ENCODE data around the gene WDR20. TPM values are rescaled to one million over a fixed set of nuclear protein-coding genes. Genes with fewer than 3 reads are reported as not detected.

Gene WDR20
- polyA plus RNA-seq, 1 of the 3 experiments (the other 2 are of a cell fraction), result 12.4 TPM

GRCh38 chr14:102197317-102197853 is 57.7 kb downstream of the WDR20 start:
- Histone ChIP-seq H4K20me1 (ENCODE audit: insufficient read depth) (peaks cover 14% of the 10 kb centered on the region), H3K27ac (ENCODE audit: low read depth in 2 of 2, low read length in 1 of 2) (peak overlapping the region in 1 of 2 experiments; percentile 17; a peak in 2 of 4 replicates), H2AFZ (ENCODE audit: low read depth) (no peak overlapping the region), H3F3A (replicated peaks; ENCODE audit: insufficient read depth) (no peaks in the 10 kb centered on the region), H3K4me1 (ENCODE audit: control insufficient read depth in 1 of 2, insufficient read depth in 2 of 2, low read depth in 1 of 2, low read length in 1 of 2) (peaks cover 0 to 55% of the 10 kb centered on the region in 2 experiments; a peak in 2 of 4 replicates), H3K9ac (no peak overlapping the region), H3K9me3 (no peaks in the 10 kb centered on the region), H3K36me3 (replicated peaks in 1 of 2; ENCODE audit: control insufficient read depth in 1 of 2, insufficient read depth in 2 of 2, low read length in 1 of 2) (peaks cover 9 to 21% of the 10 kb centered on the region in 2 experiments), H3K4me2 (no peak overlapping the region), H3K9me2 (no peaks in the 10 kb centered on the region), H3K79me2 (ENCODE audit: insufficient read depth) (peaks cover 34% of the 10 kb centered on the region), H3K4me3 (ENCODE audit: low read depth in 2 of 2, low read length in 1 of 2) (no peak overlapping the region), H3K27me3 (ENCODE audit: insufficient read depth) (no peaks in the 10 kb centered on the region)
- 97% methylated on average over 5 of the region's 5 CpGs for WGBS (ENCODE audit: low lambda C conversion rate)
- POLR2A ChIA-PET, result no interaction called here
- TF ChIP-seq SIN3A (IDR thresholded peaks at IDR 0.05; ENCODE audit: borderline replicate concordance, low read depth, low read length) (no peak), IRF3 (IDR thresholded peaks at IDR 0.05; ENCODE audit: low read depth, low read length) (no peak), RCOR1 (IDR thresholded peaks at IDR 0.05; ENCODE audit: low read length) (no peak), ZBTB33 (IDR thresholded peaks at IDR 0.05; ENCODE audit: borderline replicate concordance, low read depth) (no peak), TAF1 (IDR thresholded peaks at IDR 0.05; ENCODE audit: borderline replicate concordance, low read depth, low read length) (no peak), RXRA (IDR thresholded peaks at IDR 0.05; ENCODE audit: borderline replicate concordance, low read depth) (no peak), GATA2 (CRISPR knock-in tag; IDR thresholded peaks at IDR 0.05) (no peak), YY1 (IDR thresholded peaks at IDR 0.05; ENCODE audit: low read depth) (no peak), CHD2 (IDR thresholded peaks at IDR 0.05; ENCODE audit: low read length, partially characterized antibody) (no peak)
- no peak for DNase-seq
- CTCF ChIA-PET, result interaction anchor here (0.6 to 1.9 kb wide), 5 partner anchors 19 to 1192 kb away, joined by 3 to 9 read pairs (median 3); no protein-coding TSS in a partner anchor

GRCh38 chr14:102200690-102201352 is 61.1 kb downstream of the WDR20 start:
- Histone ChIP-seq H3K9me2 (no peaks in the 10 kb centered on the region), H3K9ac (no peak overlapping the region), H3K9me3 (no peaks in the 10 kb centered on the region), H4K20me1 (ENCODE audit: insufficient read depth) (peaks cover 12% of the 10 kb centered on the region; the same call in 1 of the 2 replicates), H3K79me2 (ENCODE audit: insufficient read depth) (peaks cover 40% of the 10 kb centered on the region; the same call in 1 of the 2 replicates), H2AFZ (ENCODE audit: low read depth) (no peak overlapping the region), H3K4me3 (ENCODE audit: low read depth in 2 of 2, low read length in 1 of 2) (no peak overlapping the region), H3F3A (replicated peaks; ENCODE audit: insufficient read depth) (no peaks in the 10 kb centered on the region), H3K36me3 (replicated peaks in 1 of 2; ENCODE audit: control insufficient read depth in 1 of 2, insufficient read depth in 2 of 2, low read length in 1 of 2) (peaks cover 23 to 25% of the 10 kb centered on the region in 2 experiments), H3K27ac (ENCODE audit: low read depth in 2 of 2, low read length in 1 of 2) (peak overlapping the region in 1 of 2 experiments; percentile 72; a peak in 2 of 4 replicates), H3K27me3 (ENCODE audit: insufficient read depth) (no peaks in the 10 kb centered on the region), H3K4me1 (ENCODE audit: control insufficient read depth in 1 of 2, insufficient read depth in 2 of 2, low read depth in 1 of 2, low read length in 1 of 2) (peaks cover 0 to 41% of the 10 kb centered on the region in 2 experiments; a peak in 2 of 4 replicates), H3K4me2 (no peak overlapping the region)
- ChIA-PET POLR2A (no interaction called here), CTCF (interaction anchor here (1.0 kb wide), 1 partner anchor 114 kb away, joined by 6 read pairs; no protein-coding TSS in a partner anchor)
- TF ChIP-seq USF1 (IDR thresholded peaks at IDR 0.05; ENCODE audit: borderline replicate concordance, low read depth) (no peak), TCF12 (IDR thresholded peaks at IDR 0.05) (no peak), SIN3A (IDR thresholded peaks at IDR 0.05; ENCODE audit: borderline replicate concordance, low read depth, low read length) (no peak), POLR2AphosphoS5 (IDR thresholded peaks at IDR 0.05; ENCODE audit: low read depth, low read length) (no peak), MXI1 (IDR thresholded peaks at IDR 0.05; ENCODE audit: low read depth, low read length) (no peak), USF2 (IDR thresholded peaks at IDR 0.05; ENCODE audit: borderline replicate concordance, low read depth, low read length) (no peak), FOXM1 (IDR thresholded peaks at IDR 0.05; ENCODE audit: low read depth) (no peak), MEF2A (IDR thresholded peaks at IDR 0.05; ENCODE audit: borderline replicate concordance, low read depth) (no peak), GABPA (IDR thresholded peaks at IDR 0.05; ENCODE audit: low read depth) (no peak), RFX5 (IDR thresholded peaks at IDR 0.05; ENCODE audit: low read length) (no peak), TEAD4 (IDR thresholded peaks at IDR 0.05; ENCODE audit: borderline replicate concordance, insufficient read depth) (no peak), RXRA (IDR thresholded peaks at IDR 0.05; ENCODE audit: borderline replicate concordance, low read depth) (no peak)
- 94% methylated on average over 8 of the region's 9 CpGs for WGBS (ENCODE audit: low lambda C conversion rate)
- DNase-seq, result no peak
